AG09309 (cell line): ENCODE measurements around the gene AKR1E2.

Source experiments
- DNase-seq: peaks from one replicate; pipeline ENCODE4 v3.0.0-alpha.2; 2010; ENCODE audit warnings: low read depth
- H3K4me3 ChIP-seq: 2 replicates; pipeline ENCODE4 v1.5.1; 2011; ENCODE audit warnings: mild to moderate bottlenecking, low read depth, low read length, moderate library complexity; ENCODE audit not compliant: control insufficient read depth
- TF ChIP-seq, protein P1 (sequence below): IDR thresholded peaks from 2 replicates; pipeline ENCODE4 v1.5.1; 2011; ENCODE audit warnings: mild to moderate bottlenecking, low read depth, low read length, inconsistent platforms; ENCODE audit not compliant: insufficient read depth, control insufficient read depth; ENCODE audit errors: missing control alignments

The AKR1E2 gene

GRCh38 chr10:4825868-4826791, at the start of gene AKR1E2:
AKR1E2 (plus strand) TSS chr10:4826207; CDS start chr10:4826325, 118 bp downstream.
- TF ChIP-seq, protein P1, sequence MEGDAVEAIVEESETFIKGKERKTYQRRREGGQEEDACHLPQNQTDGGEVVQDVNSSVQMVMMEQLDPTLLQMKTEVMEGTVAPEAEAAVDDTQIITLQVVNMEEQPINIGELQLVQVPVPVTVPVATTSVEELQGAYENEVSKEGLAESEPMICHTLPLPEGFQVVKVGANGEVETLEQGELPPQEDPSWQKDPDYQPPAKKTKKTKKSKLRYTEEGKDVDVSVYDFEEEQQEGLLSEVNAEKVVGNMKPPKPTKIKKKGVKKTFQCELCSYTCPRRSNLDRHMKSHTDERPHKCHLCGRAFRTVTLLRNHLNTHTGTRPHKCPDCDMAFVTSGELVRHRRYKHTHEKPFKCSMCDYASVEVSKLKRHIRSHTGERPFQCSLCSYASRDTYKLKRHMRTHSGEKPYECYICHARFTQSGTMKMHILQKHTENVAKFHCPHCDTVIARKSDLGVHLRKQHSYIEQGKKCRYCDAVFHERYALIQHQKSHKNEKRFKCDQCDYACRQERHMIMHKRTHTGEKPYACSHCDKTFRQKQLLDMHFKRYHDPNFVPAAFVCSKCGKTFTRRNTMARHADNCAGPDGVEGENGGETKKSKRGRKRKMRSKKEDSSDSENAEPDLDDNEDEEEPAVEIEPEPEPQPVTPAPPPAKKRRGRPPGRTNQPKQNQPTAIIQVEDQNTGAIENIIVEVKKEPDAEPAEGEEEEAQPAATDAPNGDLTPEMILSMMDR = no peak
- peak; percentile 87 for DNase-seq
- H3K4me3 ChIP-seq = peak within 1 kb of the TSS; percentile 60

- H3K4me3 ChIP-seq = no peak overlapping the region
- DNase-seq = no peak
- TF ChIP-seq, protein P1 = no peak
Measured at GRCh38 chr10:4776234-4776638, 49.8 kb upstream of the AKR1E2 start.

- no peak overlapping the region for H3K4me3 ChIP-seq
- TF ChIP-seq, protein P1 = no peak
- no peak for DNase-seq
Measured at GRCh38 chr10:4778761-4779160, 47.2 kb upstream of the AKR1E2 start.

- no peak for DNase-seq
- H3K4me3 ChIP-seq = no peak overlapping the region
- TF ChIP-seq, protein P1 = no peak
Measured at GRCh38 chr10:4780091-4780490, 45.9 kb upstream of the AKR1E2 start.

DNA sequence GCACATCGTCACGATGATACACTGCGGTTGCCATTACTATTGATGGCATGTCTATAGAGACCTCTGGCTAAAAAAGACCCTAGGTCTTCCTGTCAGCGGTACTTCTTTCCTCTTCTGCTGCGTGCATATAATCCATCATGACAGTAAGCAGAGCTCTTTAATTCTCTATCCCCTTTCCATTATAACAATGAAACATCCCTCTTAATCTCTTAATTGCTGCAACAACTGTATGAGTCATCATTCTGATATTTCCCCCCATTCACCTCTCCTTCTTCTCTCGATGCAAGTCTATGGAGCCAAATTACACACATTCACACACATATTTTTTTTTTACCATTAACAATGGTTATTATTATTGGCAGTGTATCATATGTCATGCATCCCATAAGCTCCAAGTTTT, 45.2 kb upstream of the AKR1E2 start:
- no peak for DNase-seq
- no peak overlapping the region for H3K4me3 ChIP-seq
- TF ChIP-seq, protein P1 = no peak

- no peak for DNase-seq
- TF ChIP-seq, protein P1 = no peak
- H3K4me3 ChIP-seq = no peak overlapping the region
Measured at GRCh38 chr10:4781955-4782354, 44.1 kb upstream of the AKR1E2 start.
